KMS-11 (cell line): ENCODE measurements around the gene RNF31.

Source experiments
- H2AFZ ChIP-seq: fragments of 200-600 bp; sonication (generic); 2 replicates; pipeline ENCODE4 v1.6.1; 2016; ENCODE audit warnings: antibody characterized with exemption, mixed run types, low read depth
- H3K27ac ChIP-seq: fragments of 200-600 bp; sonication (generic); 2 replicates; pipeline ENCODE4 v1.6.1; 2016; ENCODE audit warnings: mild to moderate bottlenecking, mixed run types
- H3K27me3 ChIP-seq: fragments of 200-600 bp; sonication (generic); 2 replicates; pipeline ENCODE4 v1.6.1; 2017; ENCODE audit warnings: mild to moderate bottlenecking, low read depth, mixed run types, moderate library complexity; ENCODE audit not compliant: insufficient read depth
- H3K36me3 ChIP-seq: fragments of 200-600 bp; sonication (generic); 2 replicates; pipeline ENCODE4 v1.6.1; 2017; ENCODE audit warnings: mild to moderate bottlenecking, mixed run types; ENCODE audit not compliant: insufficient read depth
- H3K4me1 ChIP-seq: fragments of 200-600 bp; sonication (generic); 2 replicates; pipeline ENCODE4 v1.6.1; 2016; ENCODE audit warnings: mild to moderate bottlenecking, low read depth, mixed run types; ENCODE audit not compliant: poor library complexity, severe bottlenecking
- H3K4me2 ChIP-seq: fragments of 200-600 bp; sonication (generic); 2 replicates; pipeline ENCODE4 v1.7.0; 2016; ENCODE audit warnings: mild to moderate bottlenecking, mixed run types
- H3K4me3 ChIP-seq: fragments of 200-600 bp; sonication (generic); IDR thresholded peaks from 2 replicates; pipeline ENCODE4 v1.6.1; 2017; ENCODE audit warnings: low read depth, low read length, mixed read lengths; ENCODE audit not compliant: insufficient read depth
- H3K79me2 ChIP-seq: fragments of 200-600 bp; sonication (generic); 2 replicates; pipeline ENCODE4 v1.6.1; 2016; ENCODE audit warnings: low read depth, mixed run types; ENCODE audit not compliant: insufficient read depth
- H3K9ac ChIP-seq: fragments of 200-600 bp; sonication (generic); 2 replicates; pipeline ENCODE4 v1.6.1; 2016; ENCODE audit warnings: mild to moderate bottlenecking, mixed run types
- H4K20me1 ChIP-seq: fragments of 200-600 bp; sonication (generic); 2 replicates; pipeline ENCODE4 v1.6.1; 2016; ENCODE audit warnings: mild to moderate bottlenecking, mixed run types; ENCODE audit not compliant: insufficient read depth
- CTCF ChIP-seq: fragments of 200-600 bp; sonication (generic); conservative IDR thresholded peaks from 2 replicates; pipeline ENCODE4 v1.6.1; 2017; ENCODE audit warnings: low read depth, mild to moderate bottlenecking, antibody characterized with exemption, low read length, moderate library complexity, mixed read lengths

The RNF31 gene

GRCh38 chr14:24179961-24180796 lies 32.9 kb downstream of the RNF31 start:
- Histone ChIP-seq H3K4me1 (no peaks in the 10 kb centered on the region), H3K36me3 (no peaks in the 10 kb centered on the region), H3K27ac (no peak overlapping the region), H3K79me2 (no peaks in the 10 kb centered on the region), H3K4me2 (no peak overlapping the region), H3K9ac (no peak overlapping the region), H2AFZ (no peak overlapping the region), H3K4me3 (no peak overlapping the region), H4K20me1 (no peaks in the 10 kb centered on the region), H3K27me3 (no peaks in the 10 kb centered on the region)
- no peak for TF ChIP-seq CTCF

- Histone ChIP-seq H3K79me2 (no peaks in the 10 kb centered on the region), H3K4me2 (no peak overlapping the region), H2AFZ (no peak overlapping the region), H3K9ac (no peak overlapping the region), H3K4me1 (no peaks in the 10 kb centered on the region), H3K36me3 (no peaks in the 10 kb centered on the region), H4K20me1 (no peaks in the 10 kb centered on the region), H3K27me3 (no peaks in the 10 kb centered on the region), H3K4me3 (no peak overlapping the region), H3K27ac (no peak overlapping the region)
- TF ChIP-seq CTCF, result no peak
Observed at GRCh38 chr14:24181371-24182077, 34.2 kb downstream of the RNF31 start.

GRCh38 chr14:24182110-24182882 lies 35.0 kb downstream of the RNF31 start:
- H4K20me1 ChIP-seq, result no peaks in the 10 kb centered on the region
- no peak overlapping the region for H3K4me2 ChIP-seq
- no peaks in the 10 kb centered on the region for H3K27me3 ChIP-seq
- no peak overlapping the region for H3K4me3 ChIP-seq
- no peak overlapping the region for H2AFZ ChIP-seq
- H3K27ac ChIP-seq, result no peak overlapping the region
- peaks cover 3% of the 10 kb centered on the region; the same call in 1 of the 2 replicates for H3K79me2 ChIP-seq
- no peaks in the 10 kb centered on the region for H3K36me3 ChIP-seq
- no peak for TF ChIP-seq CTCF
- no peak overlapping the region for H3K9ac ChIP-seq
- H3K4me1 ChIP-seq, result peaks cover 2% of the 10 kb centered on the region

GRCh38 chr14:24183014-24183481 lies 35.8 kb downstream of the RNF31 start:
- H3K9ac ChIP-seq, result no peak overlapping the region
- H2AFZ ChIP-seq, result no peak overlapping the region
- no peaks in the 10 kb centered on the region for H3K36me3 ChIP-seq
- no peak for TF ChIP-seq CTCF
- no peak overlapping the region for H3K4me2 ChIP-seq
- no peak overlapping the region for H3K4me3 ChIP-seq
- no peaks in the 10 kb centered on the region for H4K20me1 ChIP-seq
- H3K27ac ChIP-seq, result no peak overlapping the region
- H3K79me2 ChIP-seq, result peaks cover 7% of the 10 kb centered on the region; the same call in 1 of the 2 replicates
- H3K4me1 ChIP-seq, result peaks cover 9% of the 10 kb centered on the region
- H3K27me3 ChIP-seq, result no peaks in the 10 kb centered on the region
